ENCODE results near the gene LCE3D.
"Not testable (repeated sequence)": the region's sequence is repeated elsewhere in the genome, so short reads cannot be mapped to it uniquely, and the experiment has no call there.

The LCE3D gene

DNA sequence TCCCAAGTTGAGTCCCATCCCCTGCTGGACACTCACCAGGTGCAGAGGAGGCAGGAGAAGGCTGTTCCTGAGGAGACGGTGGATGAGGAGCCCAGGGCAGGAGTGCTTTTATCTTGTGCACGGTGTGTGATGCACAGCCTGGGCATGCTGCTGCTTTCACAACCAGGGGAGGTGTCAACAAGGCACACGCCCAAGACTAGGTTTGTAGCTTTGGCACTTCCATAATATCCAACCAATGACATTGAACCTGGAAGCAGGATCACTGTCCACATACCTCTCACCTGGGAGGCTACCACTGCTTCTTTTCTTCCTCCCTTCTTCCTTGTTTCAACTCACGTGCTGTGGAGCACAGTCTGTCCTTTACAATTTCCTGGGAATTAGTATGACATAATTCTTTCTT is at the start of gene LCE3D:
TSS of gene LCE3D (minus strand) at position 84 of the 400 bp plus-strand sequence. CDS start 580 bp downstream, outside the sequence.
- DNase-seq (ENCODE audit: low spot score) = no peak

GRCh38 chr1:152626744-152627143 is 46.4 kb upstream of the LCE3D start:
- no peak for DNase-seq (ENCODE audit: low spot score)

- DNase-seq (ENCODE audit: low spot score) = no peak
Measured at GRCh38 chr1:152623203-152623844, 43.0 kb upstream of the LCE3D start.

- no peak for DNase-seq (ENCODE audit: low spot score)
Measured at GRCh38 chr1:152622803-152623202, 42.5 kb upstream of the LCE3D start, which contains the start of gene LCE3A. TSS of gene LCE3A (minus strand) at chr1:152623103. CDS start at chr1:152623103, 0 bp downstream.

- no peak for DNase-seq (ENCODE audit: low spot score)
Measured at GRCh38 chr1:152621993-152622392, 41.7 kb upstream of the LCE3D start.

- no peak for DNase-seq (ENCODE audit: low spot score)
Measured at GRCh38 chr1:152613511-152613910, 33.2 kb upstream of the LCE3D start, which contains the start of gene LCE3B. TSS of gene LCE3B (plus strand) at chr1:152613811. CDS start at chr1:152613811, 0 bp downstream.

GRCh38 chr1:152599934-152600333 is 19.6 kb upstream of the LCE3D start, which contains the start of gene LCE3C:
TSS of gene LCE3C (plus strand) at chr1:152600234. CDS start at chr1:152600732, 498 bp downstream.
- no peak for DNase-seq (ENCODE audit: low spot score)

GRCh38 chr1:152596986-152597385 is 16.7 kb upstream of the LCE3D start:
- DNase-seq (ENCODE audit: low spot score) = no peak

GRCh38 chr1:152585586-152585985 is 5.3 kb upstream of the LCE3D start:
- DNase-seq (ENCODE audit: low spot score) = no peak

DNA sequence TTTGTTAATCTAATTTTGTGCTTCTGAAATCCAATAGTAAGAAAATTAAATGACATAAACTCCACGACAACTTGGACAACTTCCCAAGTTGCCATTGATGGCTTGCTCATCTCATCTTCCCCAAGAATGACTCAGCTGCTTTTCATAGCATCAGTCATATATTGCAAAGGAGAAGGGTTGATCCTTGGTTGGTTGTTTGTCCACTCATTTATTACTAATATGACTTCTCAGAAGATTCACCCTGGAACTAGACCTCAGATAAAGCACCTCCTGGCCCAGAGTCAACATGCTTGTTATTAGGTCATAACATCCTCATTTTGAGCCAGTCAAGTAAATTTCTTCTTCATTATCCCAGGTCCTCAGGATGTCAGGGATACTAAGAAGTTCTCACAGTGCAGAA is 2.3 kb upstream of the LCE3D start:
- DNase-seq (ENCODE audit: low spot score) = no peak

- DNase-seq (ENCODE audit: low spot score) = not testable (repeated sequence)
Measured at GRCh38 chr1:152579526-152579925, 790 bp downstream of the LCE3D start.

- no peak for DNase-seq (ENCODE audit: low spot score)
Measured at GRCh38 chr1:152577168-152577567, 3.1 kb downstream of the LCE3D start.

GRCh38 chr1:152566681-152567080 is 13.6 kb downstream of the LCE3D start, which contains the start of gene LCE3E:
TSS of gene LCE3E (minus strand) at chr1:152566780. CDS start at chr1:152566208, 572 bp downstream.
- DNase-seq (ENCODE audit: low spot score) = no peak

DNA sequence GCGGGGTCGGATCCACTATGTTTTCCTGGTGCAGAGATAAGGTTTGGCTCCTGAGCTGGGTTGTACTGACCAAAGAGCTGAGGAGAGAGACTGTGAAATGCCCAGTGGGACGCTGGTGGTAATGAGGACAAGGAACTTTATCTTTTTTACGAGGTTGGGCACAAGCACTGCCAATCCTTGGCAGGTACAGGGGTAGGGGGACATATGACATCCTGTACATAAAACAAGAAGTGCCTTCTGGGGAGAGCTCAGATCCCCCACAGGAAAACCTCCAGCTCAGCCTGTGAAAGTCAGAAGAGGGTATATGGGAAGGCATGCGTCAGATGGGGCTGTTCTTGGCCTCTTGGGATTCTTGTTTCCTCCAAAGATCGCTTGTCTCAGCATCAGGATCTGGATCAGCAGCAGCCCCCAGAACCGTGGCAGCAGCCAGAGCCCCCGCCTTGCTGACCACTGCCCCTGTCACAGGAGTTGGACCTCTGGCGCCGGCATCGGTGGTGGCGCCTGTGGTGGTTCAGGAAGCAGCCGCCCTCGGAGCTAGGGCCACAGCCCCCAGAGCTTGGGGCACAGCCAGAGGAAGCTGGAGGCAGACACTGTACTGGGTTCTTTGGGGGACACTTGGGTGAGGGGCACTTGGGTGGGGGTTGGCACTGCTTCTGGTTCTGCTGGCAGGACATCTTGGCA is 14.6 kb downstream of the LCE3D start:
- no peak for DNase-seq (ENCODE audit: low spot score)

DNA sequence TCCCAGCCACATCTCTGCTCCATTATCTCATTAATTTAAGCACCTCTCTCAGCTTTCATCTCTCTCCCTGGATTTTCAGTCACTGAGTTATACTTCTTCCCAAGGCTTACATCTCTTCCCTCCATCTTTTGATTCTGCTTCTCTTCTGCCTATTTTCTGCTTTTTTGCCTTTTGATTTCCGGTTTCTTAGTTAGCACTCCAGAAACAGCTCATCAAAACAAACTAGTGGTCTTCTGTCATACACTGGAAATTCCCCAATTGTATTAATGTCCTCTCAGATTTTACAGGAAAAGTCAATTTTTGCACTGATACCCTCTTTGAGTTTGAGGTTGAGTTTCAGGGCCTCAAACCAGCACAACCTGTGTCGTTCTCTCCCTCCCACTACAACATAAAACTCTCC is 15.2 kb downstream of the LCE3D start:
- no peak for DNase-seq (ENCODE audit: low spot score)

DNA sequence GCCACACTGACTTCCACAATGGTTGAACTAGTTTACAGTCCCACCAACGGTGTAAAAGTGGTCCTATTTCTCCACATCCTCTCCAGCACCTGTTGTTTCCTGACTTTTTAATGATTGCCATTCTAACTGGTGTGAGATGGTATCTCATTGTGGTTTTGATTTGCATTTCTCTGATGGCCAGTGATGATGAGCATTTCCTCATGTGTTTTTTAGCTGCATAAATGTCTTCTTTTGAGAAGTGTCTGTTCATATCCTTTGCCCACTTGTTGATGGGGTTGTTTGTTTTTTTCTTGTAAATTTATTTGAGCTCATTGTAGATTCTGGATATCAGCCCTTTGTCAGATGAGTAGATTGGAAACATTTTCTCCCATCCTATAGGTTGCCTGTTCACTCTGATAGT is 32.0 kb downstream of the LCE3D start:
- DNase-seq (ENCODE audit: low spot score) = not testable (repeated sequence)

DNA sequence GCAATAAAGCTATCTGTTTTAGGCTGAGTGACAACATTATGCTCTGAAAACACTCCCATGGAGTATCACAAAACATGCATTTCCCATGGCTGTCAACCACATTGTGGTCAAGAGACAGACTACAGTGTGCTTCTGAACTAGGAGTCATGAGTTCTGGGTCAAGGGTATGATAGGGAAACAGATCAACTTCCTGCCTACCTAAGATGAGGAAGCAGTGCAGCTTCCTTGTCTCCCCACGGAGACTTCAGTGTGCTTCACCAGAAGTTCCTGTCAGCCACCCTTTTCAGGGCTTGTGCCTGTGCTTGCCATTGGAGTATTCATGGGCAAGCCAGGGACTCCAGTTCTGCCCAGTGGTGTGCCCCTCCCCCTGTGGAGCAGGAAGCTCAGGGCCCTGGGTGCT is 33.6 kb downstream of the LCE3D start:
- no peak for DNase-seq (ENCODE audit: low spot score)

- no peak for DNase-seq (ENCODE audit: low spot score)
Measured at GRCh38 chr1:152543820-152544219, 36.5 kb downstream of the LCE3D start.

DNA sequence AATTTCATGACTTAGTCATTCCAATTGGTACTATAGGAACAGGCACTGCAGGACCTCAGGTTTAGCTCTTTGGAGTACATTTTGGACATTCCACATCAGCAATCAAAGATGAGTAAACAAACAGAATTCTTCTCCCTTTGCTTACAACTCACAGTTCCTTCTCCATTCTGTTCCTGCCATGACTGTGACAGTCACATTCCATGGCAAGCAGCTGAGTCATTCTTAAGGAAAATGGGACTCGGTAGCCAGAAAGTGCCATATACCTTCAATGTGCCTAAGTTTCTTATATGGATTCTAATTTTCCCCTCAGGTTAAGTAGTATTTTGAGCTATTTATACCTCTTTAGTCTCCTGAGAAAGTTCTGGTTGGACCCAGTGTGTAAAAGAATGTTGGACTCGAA is 40.4 kb downstream of the LCE3D start:
- DNase-seq (ENCODE audit: low spot score) = no peak

DNA sequence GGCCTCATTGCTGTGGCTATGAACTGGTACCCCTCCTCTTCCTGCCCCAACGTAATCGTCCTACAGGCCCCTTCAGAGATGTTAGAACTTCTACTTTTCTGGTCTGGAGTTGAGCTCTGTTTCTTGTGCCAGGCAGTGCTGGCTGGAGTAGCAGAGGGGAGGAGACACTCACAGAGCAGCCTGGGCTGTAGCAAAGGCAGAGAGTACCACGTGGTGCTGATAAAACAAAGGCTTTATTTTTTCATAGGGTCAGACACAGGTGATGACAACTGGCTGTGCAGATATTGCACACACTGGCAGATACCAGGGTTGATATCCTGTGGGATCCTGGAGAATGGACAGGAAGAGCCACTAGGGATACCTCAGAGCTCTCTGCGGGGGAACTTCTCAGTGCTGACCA is 42.8 kb downstream of the LCE3D start:
- no peak for DNase-seq (ENCODE audit: low spot score)

DNA sequence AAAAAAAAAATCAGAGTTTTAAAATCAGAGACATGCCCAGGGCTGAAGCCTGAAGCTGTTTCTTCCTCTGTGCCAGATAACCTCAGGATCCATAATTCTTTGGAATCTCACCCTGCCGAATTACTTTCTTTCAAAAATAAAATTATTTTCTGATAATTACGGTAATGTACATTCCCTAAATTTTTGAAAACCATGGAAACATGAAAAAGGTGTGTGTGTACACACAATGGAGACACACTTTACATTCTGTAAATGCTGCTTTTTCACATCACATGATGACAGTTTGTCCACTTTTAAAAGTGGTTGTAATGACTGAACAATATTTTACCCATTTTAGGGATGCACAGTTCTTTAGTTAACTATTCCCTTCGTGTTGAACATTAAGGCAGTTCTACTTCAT is 44.5 kb downstream of the LCE3D start:
- DNase-seq (ENCODE audit: low spot score) = no peak

- no peak for DNase-seq (ENCODE audit: low spot score)
Measured at GRCh38 chr1:152533327-152533938, 46.9 kb downstream of the LCE3D start.
